Spleen (tissue), 11 donors: Measurements from ENCODE around the gene TENM4. TPM values are rescaled to one million over a fixed set of nuclear protein-coding genes. Genes with fewer than 3 reads are reported as not detected.

ENCODE experiments used
- DNase-seq: peaks from one replicate; pipeline ENCODE4 v3.0.0-alpha.2; 2020
- H3K27ac ChIP-seq, 8 donors: fragments of 200-600 bp; sonication (generic) in 7 of 8; 1 replicate in 4 of 8; 2 replicates in 4 of 8; pipeline versions ENCODE4 v1.5.0 to v1.8.0; 2016 to 2021; ENCODE audit warnings: inconsistent platforms in 4 of 8, mild to moderate bottlenecking in 4 of 8, moderate library complexity in 1 of 8
- H3K27me3 ChIP-seq, 7 donors: fragments of 200-600 bp; sonication (generic) in 6 of 7; replicated peaks in 1 of 7; 1 replicate in 4 of 7; 2 replicates in 3 of 7; pipeline versions ENCODE4 v1.5.0 to v1.8.0; 2016 to 2021; ENCODE audit warnings: inconsistent platforms in 3 of 7, mild to moderate bottlenecking in 1 of 7
- H3K36me3 ChIP-seq, 6 donors: fragments of 200-600 bp; sonication (generic) in 5 of 6; 1 replicate in 4 of 6; 2 replicates in 2 of 6; pipeline versions ENCODE4 v1.5.0 to v1.8.0; 2016 to 2021; ENCODE audit warnings: inconsistent platforms in 2 of 6
- H3K4me1 ChIP-seq, 6 donors: fragments of 200-600 bp; sonication (generic) in 5 of 6; 1 replicate in 3 of 6; 2 replicates in 3 of 6; pipeline versions ENCODE4 v1.5.0 to v1.8.0; 2016 to 2021; ENCODE audit warnings: inconsistent platforms in 3 of 6
- H3K4me3 ChIP-seq, 8 donors: fragments of 200-600 bp; sonication (generic) in 7 of 8; 1 replicate in 4 of 8; 2 replicates in 4 of 8; pipeline versions ENCODE4 v1.5.0 to v1.8.0; 2016 to 2021; ENCODE audit warnings: inconsistent platforms in 4 of 8, mild to moderate bottlenecking in 4 of 8, moderate library complexity in 2 of 8
- H3K9me3 ChIP-seq, 8 donors: fragments of 200-600 bp; sonication (generic) in 7 of 8; 1 replicate in 4 of 8; 2 replicates in 4 of 8; pipeline versions ENCODE4 v1.5.0 to v1.8.0; 2016 to 2021; ENCODE audit warnings: inconsistent platforms in 4 of 8
- CTCF ChIP-seq, 11 experiments: fragments of 200-600 bp in 7 of 11; fragments of 450-650 bp in 4 of 11; sonication (generic) in 4 of 11; IDR thresholded peaks in 8 of 11; conservative IDR thresholded peaks in 3 of 11; 1 replicate in 7 of 11; 2 replicates in 4 of 11; pipeline versions ENCODE4 v1.4.0 to v1.8.0; 2016 to 2021; ENCODE audit warnings: antibody characterized with exemption in 11 of 11, inconsistent platforms in 4 of 11, mild to moderate bottlenecking in 1 of 11
- POLR2A ChIP-seq, 3 donors: fragments of 450-650 bp; IDR thresholded peaks; one replicate each; pipeline ENCODE4 v1.5.1; 2017; ENCODE audit warnings: antibody characterized with exemption in 3 of 3, mild to moderate bottlenecking in 1 of 3
- POLR2AphosphoS5 ChIP-seq, 3 donors: sonication (generic); formaldehyde crosslinking; IDR thresholded peaks; one replicate each; pipeline ENCODE4 v1.5.1; 2017; ENCODE audit warnings: antibody characterized with exemption in 3 of 3
- WGBS, 5 donors: extraction: QIAGEN DNeasy Blood & Tissue Kit in 3 of 5; methylation state at CpG; one replicate each; pipeline versions ENCODE4 v1.1.5 to v1.1.7; 2013 to 2018; 5-methylcytosine and 5-hydroxymethylcytosine counted together
- intact Hi-C: fragments of 100-400 bp; cut with DNase I; formaldehyde crosslinking; loops from one replicate; pipeline ENCODE4 v1.15.0; 2023; ENCODE audit warnings: low total_unique reads
- polyA plus RNA-seq, 3 donors: library from polyadenylated mRNA; stranded (reverse); fragments of 200-250 nt; gene quantifications; one replicate each; pipeline ENCODE4 v1.2.1, GENCODE V29; 2013
- total RNA-seq, 7 donors: library from RNA; depleted of rRNA in 3 of 7; stranded (reverse); fragments of >200 nt in 3 of 7; fragmentation: NEBNext Ultra II Directional in 4 of 7; extraction: Animal tissue kit (Norgen Biotek cat#: 25700) in 4 of 7; gene quantifications; one replicate each; pipeline versions ENCODE4 v1.1.0 to v1.2.1, GENCODE V29; 2016 to 2021
- donor health status: healthy with polysubstance abuse.
- donor health status: DM: no; HTN: no; CAD: no; lungs with moderate emphysema.
- donor health status: DM: no; HTN: no; CAD: no.
- donor health status: Bipolar disorder and iron deficiency.
- donor health status: healthy.
- donor health status: DM: no; HTN: no; CAD: no.
- donor health status: DM: yes; HTN: yes; CAD: no.

Gene TENM4
- total and polyA plus RNA-seq, 10 donors = 0.09 to 4.5 (median 1.2) TPM

GRCh38 chr11:79070518-79070917 is 370.3 kb downstream of the TENM4 start:
- H3K4me1 ChIP-seq = no peaks in the 10 kb centered on the region
- TF ChIP-seq POLR2A (IDR thresholded peaks at IDR 0.05) = no peak
- TF ChIP-seq POLR2AphosphoS5 (IDR thresholded peaks at IDR 0.05) = no peak
- TF ChIP-seq CTCF (IDR thresholded peaks at IDR 0.05 in 8 of 11, conservative IDR thresholded peaks at IDR 0.05 in 3 of 11) = no peak
- peaks cover 0 to 9% (median 0%) of the 10 kb centered on the region in 7 donors for H3K27me3 ChIP-seq
- intact Hi-C loops = loop anchor here (10.0 kb wide), 1 partner anchor 426 kb away; no protein-coding TSS in a partner anchor
- no peak overlapping the region for H3K4me3 ChIP-seq
- H3K9me3 ChIP-seq = no peaks in the 10 kb centered on the region
- no peak overlapping the region for H3K27ac ChIP-seq
- H3K36me3 ChIP-seq = no peaks in the 10 kb centered on the region
- DNase-seq = no peak
- WGBS, 5 donors = 65 to 87% (median 71%) methylated on average over 4 of the region's 4 CpGs

DNA sequence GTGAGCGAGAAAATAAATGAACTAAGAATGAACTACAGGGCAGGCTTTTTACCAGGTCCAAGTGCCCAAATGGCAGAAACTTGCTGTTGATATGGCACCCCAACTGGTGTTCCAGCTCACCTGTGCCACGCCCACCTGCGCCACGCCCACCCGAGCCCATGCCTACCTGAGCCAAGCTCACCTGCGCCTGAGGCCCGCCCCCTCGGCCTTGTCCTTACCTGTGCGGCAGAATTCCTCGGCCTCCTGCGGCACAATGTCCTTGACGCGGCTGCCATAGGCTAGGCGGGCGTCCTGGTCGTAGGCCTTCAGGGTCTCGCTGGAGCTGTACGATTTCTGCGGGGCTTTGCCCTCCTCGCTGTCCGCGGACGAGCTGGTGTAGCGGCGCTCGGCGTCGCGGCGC is 371.3 kb downstream of the TENM4 start:
- Histone ChIP-seq H3K4me1 (no peaks in the 10 kb centered on the region), H3K4me3 (no peak overlapping the region), H3K27ac (no peak overlapping the region), H3K36me3 (no peaks in the 10 kb centered on the region), H3K9me3 (no peaks in the 10 kb centered on the region), H3K27me3 (peaks cover 0 to 9% (median 0%) of the 10 kb centered on the region in 7 donors)
- intact Hi-C loops = no loop called here
- no peak for DNase-seq
- 92 to 97% (median 94%) methylated on average over 30 of the region's 30 CpGs for WGBS, 5 donors
- TF ChIP-seq CTCF (IDR thresholded peaks at IDR 0.05 in 8 of 11, conservative IDR thresholded peaks at IDR 0.05 in 3 of 11) (no peak), POLR2A (IDR thresholded peaks at IDR 0.05) (no peak), POLR2AphosphoS5 (IDR thresholded peaks at IDR 0.05) (no peak)

- peaks cover 0 to 11% (median 0%) of the 10 kb centered on the region in 7 donors for H3K27me3 ChIP-seq
- WGBS, 5 donors = 91 to 100% (median 97%) methylated on average over 1 of the region's 1 CpG
- no peak for DNase-seq
- TF ChIP-seq POLR2AphosphoS5 (IDR thresholded peaks at IDR 0.05) (no peak), CTCF (IDR thresholded peaks at IDR 0.05 in 8 of 11, conservative IDR thresholded peaks at IDR 0.05 in 3 of 11) (no peak), POLR2A (IDR thresholded peaks at IDR 0.05) (no peak)
- H3K36me3 ChIP-seq = no peaks in the 10 kb centered on the region
- no peaks in the 10 kb centered on the region for H3K4me1 ChIP-seq
- intact Hi-C loops = no loop called here
- no peak overlapping the region for H3K27ac ChIP-seq
- H3K9me3 ChIP-seq = no peaks in the 10 kb centered on the region
- no peak overlapping the region for H3K4me3 ChIP-seq
Observed at GRCh38 chr11:79068356-79068755, 372.5 kb downstream of the TENM4 start.

DNA sequence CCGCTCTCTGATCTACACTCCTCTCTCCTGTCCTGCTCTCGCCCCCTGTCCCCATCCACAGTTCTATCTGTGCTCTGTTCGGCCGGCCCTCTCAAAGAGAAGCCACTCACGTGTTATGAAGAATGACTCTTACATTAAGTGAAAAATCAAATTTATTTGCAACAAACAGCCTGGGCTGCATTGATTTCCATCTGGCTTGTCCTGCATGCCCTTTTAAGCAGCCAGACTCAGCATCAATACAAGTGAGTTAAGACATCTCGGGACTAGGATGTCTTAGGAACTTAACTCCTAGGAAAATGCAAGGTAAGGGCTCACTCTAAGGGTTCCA is 373.5 kb downstream of the TENM4 start:
- no peaks in the 10 kb centered on the region for H3K36me3 ChIP-seq
- H3K27me3 ChIP-seq = peaks cover 0 to 14% (median 0%) of the 10 kb centered on the region in 7 donors
- H3K4me3 ChIP-seq = no peak overlapping the region
- TF ChIP-seq CTCF (IDR thresholded peaks at IDR 0.05 in 8 of 11, conservative IDR thresholded peaks at IDR 0.05 in 3 of 11) = no peak
- TF ChIP-seq POLR2A (IDR thresholded peaks at IDR 0.05) = no peak
- 39 to 51% (median 44%) methylated on average over 6 of the region's 6 CpGs for WGBS, 5 donors
- intact Hi-C loops = no loop called here
- DNase-seq = no peak
- no peaks in the 10 kb centered on the region for H3K9me3 ChIP-seq
- H3K4me1 ChIP-seq = no peaks in the 10 kb centered on the region
- H3K27ac ChIP-seq = no peak overlapping the region
